ENCODE data around the gene RBM10. TPM values are rescaled to one million over a fixed set of nuclear protein-coding genes. Genes with fewer than 3 reads are reported as not detected.

The RBM10 gene
- total RNA-seq, 4 donors from 2014 or later, result 27.3 to 46.2 (median 33.7) TPM

DNA sequence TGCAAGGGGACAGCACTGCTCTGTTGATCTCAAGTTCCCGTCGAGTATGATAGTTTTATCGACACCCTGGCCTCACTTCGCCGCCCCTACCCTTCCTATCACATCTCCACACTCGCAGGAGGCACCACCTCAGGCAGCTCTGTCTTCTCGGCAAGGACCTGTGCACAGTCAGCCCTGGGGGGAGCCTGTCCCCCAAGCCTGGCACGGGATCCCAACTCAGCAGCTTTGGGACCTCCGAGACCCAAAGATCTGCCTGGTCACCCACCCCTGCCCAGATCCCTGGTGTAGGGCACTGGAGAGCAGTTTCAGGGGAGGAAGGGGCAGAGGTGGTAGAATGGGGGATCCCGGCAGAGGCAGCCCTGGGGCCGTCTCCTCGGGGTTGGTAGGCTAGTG lies 30.6 kb downstream of the RBM10 start:
- TF ChIP-seq, protein P1, sequence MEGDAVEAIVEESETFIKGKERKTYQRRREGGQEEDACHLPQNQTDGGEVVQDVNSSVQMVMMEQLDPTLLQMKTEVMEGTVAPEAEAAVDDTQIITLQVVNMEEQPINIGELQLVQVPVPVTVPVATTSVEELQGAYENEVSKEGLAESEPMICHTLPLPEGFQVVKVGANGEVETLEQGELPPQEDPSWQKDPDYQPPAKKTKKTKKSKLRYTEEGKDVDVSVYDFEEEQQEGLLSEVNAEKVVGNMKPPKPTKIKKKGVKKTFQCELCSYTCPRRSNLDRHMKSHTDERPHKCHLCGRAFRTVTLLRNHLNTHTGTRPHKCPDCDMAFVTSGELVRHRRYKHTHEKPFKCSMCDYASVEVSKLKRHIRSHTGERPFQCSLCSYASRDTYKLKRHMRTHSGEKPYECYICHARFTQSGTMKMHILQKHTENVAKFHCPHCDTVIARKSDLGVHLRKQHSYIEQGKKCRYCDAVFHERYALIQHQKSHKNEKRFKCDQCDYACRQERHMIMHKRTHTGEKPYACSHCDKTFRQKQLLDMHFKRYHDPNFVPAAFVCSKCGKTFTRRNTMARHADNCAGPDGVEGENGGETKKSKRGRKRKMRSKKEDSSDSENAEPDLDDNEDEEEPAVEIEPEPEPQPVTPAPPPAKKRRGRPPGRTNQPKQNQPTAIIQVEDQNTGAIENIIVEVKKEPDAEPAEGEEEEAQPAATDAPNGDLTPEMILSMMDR (IDR thresholded peaks at IDR 0.05), result no peak
- TF ChIP-seq EP300 (IDR thresholded peaks at IDR 0.05) (no peak), POLR2A (IDR thresholded peaks at IDR 0.05) (no peak)
- Histone ChIP-seq H3K27me3 (peaks cover 0 to 13% of the 10 kb centered on the region in 2 donors), H3K9me3 (no peaks in the 10 kb centered on the region), H3K27ac (no peak overlapping the region), H3K36me3 (peaks cover 0 to 97% (median 0%) of the 10 kb centered on the region in 3 donors), H3K4me3 (no peak overlapping the region), H3K4me1 (no peaks in the 10 kb centered on the region)
- WGBS, 2 donors, result 82 to 87% methylated on average over 12 of the region's 12 CpGs
- no peak for DNase-seq (ENCODE audit: low spot score in 2 of 2)

DNA sequence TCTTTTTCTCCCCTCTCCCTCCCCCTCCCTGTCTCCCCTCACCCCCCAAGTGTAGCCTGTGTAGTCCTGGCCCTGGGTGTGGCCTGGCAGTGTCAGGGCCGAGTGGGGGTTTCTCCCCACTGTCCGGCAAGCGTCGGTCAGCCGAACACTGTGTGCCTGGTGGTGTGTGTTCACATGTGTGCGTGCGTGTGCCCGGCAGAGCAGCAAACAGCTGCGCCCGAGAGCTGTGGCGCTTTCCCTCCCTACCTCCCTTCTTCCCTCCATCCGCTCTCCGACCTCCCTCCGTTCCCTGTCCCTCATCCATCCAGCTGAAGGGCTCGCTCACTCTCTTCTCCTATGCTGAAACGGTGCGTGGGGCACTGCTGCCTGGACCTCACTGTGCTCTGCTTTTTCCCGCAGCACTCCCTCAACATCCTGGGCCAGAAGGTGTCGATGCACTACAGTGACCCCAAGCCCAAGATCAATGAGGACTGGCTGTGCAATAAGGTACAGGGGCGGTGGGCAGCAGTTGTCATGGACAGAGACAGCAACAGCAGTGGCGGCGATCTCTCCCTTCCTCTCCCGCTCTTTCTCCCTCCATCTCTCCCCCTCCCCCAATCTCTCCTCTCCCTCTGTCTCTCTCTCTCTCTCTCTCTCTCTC lies 31.2 kb downstream of the RBM10 start:
- H3K4me1 ChIP-seq, result no peaks in the 10 kb centered on the region
- H3K27ac ChIP-seq, result no peak overlapping the region
- peaks cover 0 to 13% of the 10 kb centered on the region in 2 donors for H3K27me3 ChIP-seq
- TF ChIP-seq, protein P1 (IDR thresholded peaks at IDR 0.05), result no peak
- TF ChIP-seq POLR2A (IDR thresholded peaks at IDR 0.05), result no peak
- H3K36me3 ChIP-seq, result peaks cover 0 to 97% (median 0%) of the 10 kb centered on the region in 3 donors
- no peaks in the 10 kb centered on the region for H3K9me3 ChIP-seq
- DNase-seq (ENCODE audit: low spot score in 2 of 2), result no peak
- no peak overlapping the region for H3K4me3 ChIP-seq
- WGBS, 2 donors, result 84 to 92% methylated on average over 22 to 23 of the region's 23 CpGs

DNA sequence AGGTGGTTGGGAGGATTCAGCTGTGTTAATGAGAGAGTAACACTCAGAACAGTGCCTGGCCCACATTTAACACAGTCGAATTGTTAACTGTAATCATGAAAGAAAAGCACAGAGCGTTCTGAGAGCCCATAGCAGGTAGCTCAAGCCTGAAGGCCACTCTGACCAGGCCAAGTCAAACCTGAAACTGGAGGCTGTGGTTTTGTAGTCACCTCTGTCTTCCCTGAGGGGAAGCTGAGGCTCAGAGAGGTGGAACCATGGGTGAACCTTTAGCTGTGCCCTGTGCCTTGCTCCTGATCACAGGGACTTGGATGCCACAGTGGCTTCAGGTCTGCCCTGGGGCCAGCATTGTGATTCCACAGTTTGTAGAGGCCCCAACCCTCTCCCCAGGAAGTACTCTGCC lies 32.1 kb downstream of the RBM10 start:
- H3K27ac ChIP-seq, result no peak overlapping the region
- H3K4me1 ChIP-seq, result no peaks in the 10 kb centered on the region
- peaks cover 0 to 97% (median 0%) of the 10 kb centered on the region in 3 donors for H3K36me3 ChIP-seq
- peaks cover 0 to 13% of the 10 kb centered on the region in 2 donors for H3K27me3 ChIP-seq
- no peak overlapping the region for H3K4me3 ChIP-seq
- WGBS, 2 donors, result 75 to 100% methylated on average over 2 of the region's 2 CpGs
- DNase-seq (ENCODE audit: low spot score in 2 of 2), result no peak
- H3K9me3 ChIP-seq, result no peaks in the 10 kb centered on the region
- TF ChIP-seq EP300 (IDR thresholded peaks at IDR 0.05), result no peak
- TF ChIP-seq POLR2A (IDR thresholded peaks at IDR 0.05), result no peak
- TF ChIP-seq, protein P1 (IDR thresholded peaks at IDR 0.05), result no peak

DNA sequence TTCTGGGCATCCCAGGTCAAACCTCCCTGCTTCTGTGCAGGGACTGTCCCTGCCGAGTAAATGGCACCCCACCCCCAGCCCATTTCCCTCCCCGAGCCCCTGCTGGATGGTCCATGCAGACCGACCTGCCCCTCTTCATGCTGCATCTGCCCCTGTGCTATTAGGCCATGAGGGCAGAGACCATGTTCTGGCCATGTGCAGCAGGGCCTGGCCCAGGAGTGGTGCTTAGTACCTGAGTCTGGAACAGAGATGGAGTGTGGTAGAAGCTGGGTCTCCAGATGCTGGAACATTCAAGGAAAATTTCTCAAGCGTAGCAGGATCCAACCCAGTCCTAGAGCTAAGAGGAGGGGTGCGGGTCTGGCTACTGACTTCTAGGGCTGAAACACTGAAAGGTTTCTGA lies 33.3 kb downstream of the RBM10 start:
- H3K9me3 ChIP-seq, result no peaks in the 10 kb centered on the region
- no peak overlapping the region for H3K4me3 ChIP-seq
- no peak for DNase-seq (ENCODE audit: low spot score in 2 of 2)
- TF ChIP-seq POLR2A (IDR thresholded peaks at IDR 0.05) (no peak), EP300 (IDR thresholded peaks at IDR 0.05) (no peak)
- TF ChIP-seq, protein P1 (IDR thresholded peaks at IDR 0.05), result no peak
- H3K4me1 ChIP-seq, result no peaks in the 10 kb centered on the region
- peaks cover 0 to 13% of the 10 kb centered on the region in 2 donors for H3K27me3 ChIP-seq
- 76 to 78% methylated on average over 3 to 5 of the region's 5 CpGs for WGBS, 2 donors
- no peak overlapping the region for H3K27ac ChIP-seq
- peaks cover 0 to 97% (median 0%) of the 10 kb centered on the region in 3 donors for H3K36me3 ChIP-seq

DNA sequence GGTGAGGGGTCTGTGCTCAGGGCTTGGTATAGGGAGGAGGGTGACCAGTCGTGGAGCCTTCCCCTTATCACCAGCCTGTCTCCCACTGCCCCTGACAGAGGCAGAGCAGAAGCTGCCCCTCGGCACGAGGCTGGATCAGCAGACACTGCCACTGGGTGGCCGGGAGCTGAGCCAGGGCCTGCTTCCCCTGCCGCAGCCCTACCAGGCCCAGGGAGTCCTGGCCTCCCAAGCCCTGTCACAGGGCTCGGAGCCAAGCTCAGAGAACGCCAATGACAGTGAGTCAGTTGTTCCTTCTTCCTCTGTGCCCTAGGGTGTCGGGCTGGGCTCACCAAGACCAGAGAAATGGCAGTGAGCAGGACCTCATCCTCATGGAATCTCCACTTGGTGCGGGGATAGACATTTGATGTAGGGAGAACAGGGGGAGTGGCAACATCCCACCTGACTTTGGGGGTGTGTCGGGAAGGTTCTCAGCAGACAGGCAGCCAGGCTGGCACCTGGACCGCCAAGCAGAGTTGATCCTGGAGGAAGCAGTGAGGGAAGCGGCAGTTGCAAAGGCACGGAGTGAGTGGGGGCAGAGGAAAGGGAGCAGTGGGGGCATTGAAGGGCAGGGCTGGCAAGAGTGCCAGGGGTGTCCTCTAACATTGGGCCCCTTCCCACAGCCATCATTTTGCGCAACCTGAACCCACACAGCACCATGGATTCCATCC lies 34.4 kb downstream of the RBM10 start:
- WGBS, 2 donors, result 61 to 90% methylated on average over 5 to 14 of the region's 14 CpGs
- Histone ChIP-seq H3K27ac (no peak overlapping the region), H3K27me3 (peaks cover 0 to 14% of the 10 kb centered on the region in 2 donors), H3K36me3 (peaks cover 0 to 92% (median 0%) of the 10 kb centered on the region in 3 donors), H3K9me3 (no peaks in the 10 kb centered on the region), H3K4me3 (no peak overlapping the region), H3K4me1 (no peaks in the 10 kb centered on the region)
- no peak for DNase-seq (ENCODE audit: low spot score in 2 of 2)
- TF ChIP-seq EP300 (IDR thresholded peaks at IDR 0.05) (no peak), POLR2A (IDR thresholded peaks at IDR 0.05) (no peak)
- TF ChIP-seq, protein P1 (IDR thresholded peaks at IDR 0.05), result no peak
